AG20443 (cell line): ENCODE data around the gene PLCD3.
"Not testable (repeated sequence)": the region's sequence is repeated elsewhere in the genome, so short reads cannot be mapped to it uniquely, and the experiment has no call there.

ENCODE experiments used
- DNase-seq: peaks from one replicate; pipeline ENCODE4 v3.0.0; 2012; ENCODE audit warnings: low spot score, mixed read lengths

Gene PLCD3

DNA sequence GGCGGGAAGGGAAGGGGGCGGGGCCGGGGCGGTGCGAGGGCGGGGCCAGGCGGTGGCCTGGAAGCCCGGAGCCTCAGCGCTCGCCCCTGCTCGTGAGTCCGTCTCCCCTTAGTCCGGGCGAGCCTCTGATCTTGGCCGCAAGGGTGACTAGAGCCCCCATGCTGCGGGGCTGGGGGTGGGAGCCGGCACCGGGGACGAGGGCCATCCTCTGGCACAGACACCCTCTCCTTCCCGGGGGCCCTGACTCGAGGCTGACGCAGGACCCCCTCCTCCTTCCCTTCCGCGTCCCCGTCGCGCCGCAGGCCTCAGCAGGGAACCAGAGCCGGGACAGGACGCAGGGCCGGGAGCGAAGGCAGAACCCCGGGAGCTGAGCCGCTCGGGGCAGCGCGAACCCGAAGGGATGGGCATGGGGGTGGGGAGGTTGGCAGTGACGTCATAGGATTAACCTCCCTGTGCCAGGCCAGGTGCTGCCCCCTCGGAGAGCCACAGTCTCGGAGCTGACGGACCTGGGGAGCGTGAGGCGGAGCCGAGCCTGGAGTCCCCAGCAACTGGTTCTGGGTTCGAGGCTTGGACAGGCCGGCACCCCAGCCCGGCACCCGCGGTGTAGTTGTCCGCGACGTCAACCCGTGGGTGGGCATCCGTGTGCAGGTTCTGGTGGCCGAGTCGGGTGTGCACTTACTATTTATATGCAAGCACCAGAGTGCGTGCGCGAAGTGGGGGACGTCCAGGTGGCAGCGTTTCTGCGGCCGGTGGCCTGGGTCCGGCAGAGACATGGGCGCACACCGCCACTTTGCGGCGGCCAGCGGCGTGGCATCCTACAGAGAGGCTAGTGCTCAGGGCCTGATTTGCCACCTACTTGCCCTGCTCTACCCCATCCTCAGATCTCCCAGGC lies 503 bp upstream of the PLCD3 start:
- peak; percentile 92 for DNase-seq

DNA sequence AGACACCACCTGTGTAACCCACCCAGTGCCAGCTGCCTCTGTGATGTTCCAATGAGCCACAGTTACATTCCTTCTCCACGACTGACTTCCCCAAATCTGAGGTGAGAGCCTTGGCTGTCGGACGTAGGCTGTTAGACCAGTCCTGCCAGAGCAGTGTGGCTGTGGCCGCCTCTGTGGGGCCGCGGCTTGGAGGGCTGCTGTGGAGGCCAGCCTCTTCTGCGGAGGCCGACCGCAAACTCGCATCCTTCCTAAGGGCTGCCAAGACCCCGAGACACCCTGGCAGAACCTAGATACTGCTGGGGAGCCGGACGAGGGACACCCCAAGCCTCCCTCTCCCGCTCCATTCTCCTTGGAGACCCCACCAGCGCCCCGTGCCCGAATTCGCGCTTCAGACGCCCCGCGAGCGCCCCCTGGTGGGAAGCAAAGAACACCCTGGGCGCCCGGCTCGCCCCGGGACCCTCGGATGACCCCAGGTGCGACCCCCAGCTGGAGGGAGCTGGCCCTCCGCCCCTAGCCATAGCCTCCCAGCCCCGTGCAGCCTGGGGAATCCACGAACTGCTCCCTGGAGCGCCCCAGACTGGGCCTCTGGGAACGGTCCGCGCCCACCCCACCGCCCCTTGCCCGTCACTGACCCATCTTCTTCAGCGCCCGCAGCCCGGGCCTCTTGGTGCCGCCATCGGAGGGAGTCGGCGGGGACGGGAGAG lies 547 bp downstream of the PLCD3 start:
- no peak for DNase-seq

DNA sequence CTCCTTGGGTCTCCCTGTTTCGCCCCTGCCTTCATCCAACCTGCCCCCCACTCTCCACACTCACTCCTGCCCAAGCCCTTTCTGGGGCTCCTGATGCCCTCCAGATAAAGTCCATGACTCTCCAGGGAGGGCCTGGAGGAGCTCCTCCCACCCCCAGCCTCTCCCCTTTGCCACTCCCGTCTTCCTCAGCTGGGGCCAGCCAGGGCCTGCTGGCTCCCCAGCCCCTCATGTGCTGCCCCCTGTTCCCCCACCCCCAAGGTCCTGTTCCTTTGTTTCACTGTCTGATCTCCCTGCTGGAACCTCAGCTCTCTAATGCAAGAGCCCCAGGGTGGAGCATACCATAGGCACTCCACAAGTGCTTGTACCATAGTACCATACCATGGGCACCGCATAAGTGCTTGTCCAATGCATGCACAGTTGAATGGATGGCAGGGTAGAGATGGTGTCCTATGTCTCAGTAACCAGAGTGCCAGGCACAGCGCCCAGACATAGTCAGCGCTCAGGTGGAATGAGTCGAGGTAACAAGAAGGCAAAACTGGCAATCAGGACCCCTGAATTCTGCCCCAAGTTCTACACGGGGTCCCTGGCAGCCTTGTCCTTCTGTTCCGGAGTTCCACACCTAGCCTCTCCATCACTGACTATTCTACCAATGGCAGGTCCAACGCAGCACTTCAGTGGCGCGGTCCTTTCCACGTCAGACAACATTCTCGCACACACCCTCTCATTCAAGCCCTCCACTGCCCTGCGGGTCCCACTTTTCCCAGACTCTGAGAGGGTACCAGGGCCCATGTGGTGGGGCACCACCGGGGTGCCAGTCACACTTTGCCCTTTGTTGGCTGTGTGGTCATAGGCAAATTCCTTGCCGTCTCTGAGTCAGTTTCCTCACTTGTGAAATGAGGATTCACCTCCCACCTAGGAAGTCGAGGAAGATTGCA lies 1.4 kb downstream of the PLCD3 start:
- DNase-seq: no peak

DNA sequence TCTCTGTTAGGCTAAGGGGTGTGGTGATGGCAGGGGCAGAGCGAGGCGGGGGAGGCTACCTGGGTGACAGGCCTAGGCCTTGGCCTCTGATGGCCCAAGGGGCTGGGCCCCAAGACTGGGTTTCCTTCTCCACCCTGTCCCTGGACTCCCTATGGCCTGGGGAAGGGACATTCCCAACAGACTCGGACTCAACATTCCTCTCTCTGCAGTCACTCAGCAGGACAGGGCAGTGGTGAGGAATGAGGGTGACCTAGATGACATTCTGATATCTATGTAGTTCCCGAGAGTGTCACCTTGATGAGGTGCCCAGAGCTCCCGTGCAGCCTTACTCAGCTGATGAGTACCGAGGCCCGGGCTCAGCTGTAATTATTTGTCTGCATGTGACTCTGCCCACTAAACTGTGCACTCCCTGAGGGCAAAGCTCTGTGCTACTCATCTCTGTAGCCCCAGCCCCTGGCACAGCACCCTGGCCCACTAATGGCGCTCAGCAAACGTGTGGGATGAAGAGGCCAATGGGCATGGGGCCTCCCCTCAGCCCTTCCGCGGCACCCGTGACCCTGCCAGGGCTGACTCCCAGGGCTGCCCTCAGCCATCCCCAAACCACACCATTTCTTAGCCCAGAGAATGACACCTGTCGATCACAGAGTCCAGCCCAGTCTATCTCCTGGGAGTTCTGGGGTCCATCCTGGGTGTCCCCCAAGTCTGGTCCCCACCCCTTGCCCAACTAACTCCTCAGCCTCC lies 2.2 kb downstream of the PLCD3 start:
- DNase-seq: no peak

DNA sequence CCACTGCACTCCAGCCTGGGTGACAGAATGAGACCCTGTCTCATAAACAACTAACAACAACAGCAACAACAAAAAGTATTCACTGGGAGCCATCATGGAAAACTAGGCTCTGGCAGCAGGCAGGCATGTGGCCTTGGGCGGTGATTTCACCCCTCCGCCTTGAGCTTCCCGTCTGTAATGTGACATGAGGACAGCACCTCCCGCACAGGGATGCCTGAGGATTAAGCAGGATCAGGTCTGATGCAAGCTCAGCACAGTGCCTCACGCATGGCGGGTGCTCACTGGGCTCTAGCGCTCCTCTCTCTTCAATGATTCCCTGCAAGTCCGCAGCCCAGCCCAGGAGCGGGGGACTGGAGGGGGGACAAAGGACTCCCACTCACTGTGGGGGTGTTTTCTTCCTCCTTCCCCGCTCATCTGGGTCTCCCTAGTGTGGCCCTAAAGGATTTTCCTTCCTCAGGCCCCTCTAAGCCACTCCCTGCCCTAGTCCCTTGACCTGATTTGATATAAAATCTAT lies 2.8 kb downstream of the PLCD3 start:
- no peak for DNase-seq

DNA sequence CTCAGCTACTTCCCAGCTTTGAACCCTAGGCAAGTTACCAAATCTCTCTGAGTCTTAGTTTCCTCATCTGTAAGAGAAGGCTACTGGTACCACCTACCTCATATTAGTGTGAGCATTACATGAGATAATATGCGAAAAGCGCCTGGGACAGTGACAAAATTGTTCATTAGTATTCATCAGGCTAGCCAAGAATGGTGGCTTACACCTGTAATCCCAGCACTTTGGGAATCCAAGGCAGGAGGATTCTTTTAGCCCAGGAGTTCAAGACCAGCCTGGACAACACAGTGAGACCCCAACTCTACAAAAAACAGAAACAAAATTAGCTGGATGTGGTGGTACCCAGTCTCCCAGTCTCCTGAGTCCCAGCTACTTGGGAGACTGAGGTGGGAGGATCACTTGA lies 3.3 kb downstream of the PLCD3 start:
- DNase-seq: no peak

DNA sequence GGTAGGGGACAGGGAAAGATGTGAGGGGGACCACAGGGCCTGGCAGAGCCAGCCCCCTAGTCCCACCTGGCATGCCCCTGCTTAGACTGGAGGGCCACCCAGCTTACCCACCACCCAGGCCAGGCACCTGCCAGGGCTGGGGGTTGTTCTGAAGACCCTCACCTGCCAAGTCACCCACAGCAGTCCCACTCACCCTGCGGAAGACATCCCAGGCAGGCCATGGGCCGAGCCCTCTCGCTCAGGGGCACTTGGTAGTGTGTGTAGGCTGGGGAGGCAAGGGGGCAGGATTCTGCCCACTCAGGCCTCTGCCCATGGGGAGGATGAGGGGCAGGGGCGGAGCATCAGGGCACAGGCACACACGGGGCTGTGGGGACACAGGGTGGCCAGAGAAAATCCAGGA lies 4.0 kb downstream of the PLCD3 start:
- no peak for DNase-seq

DNA sequence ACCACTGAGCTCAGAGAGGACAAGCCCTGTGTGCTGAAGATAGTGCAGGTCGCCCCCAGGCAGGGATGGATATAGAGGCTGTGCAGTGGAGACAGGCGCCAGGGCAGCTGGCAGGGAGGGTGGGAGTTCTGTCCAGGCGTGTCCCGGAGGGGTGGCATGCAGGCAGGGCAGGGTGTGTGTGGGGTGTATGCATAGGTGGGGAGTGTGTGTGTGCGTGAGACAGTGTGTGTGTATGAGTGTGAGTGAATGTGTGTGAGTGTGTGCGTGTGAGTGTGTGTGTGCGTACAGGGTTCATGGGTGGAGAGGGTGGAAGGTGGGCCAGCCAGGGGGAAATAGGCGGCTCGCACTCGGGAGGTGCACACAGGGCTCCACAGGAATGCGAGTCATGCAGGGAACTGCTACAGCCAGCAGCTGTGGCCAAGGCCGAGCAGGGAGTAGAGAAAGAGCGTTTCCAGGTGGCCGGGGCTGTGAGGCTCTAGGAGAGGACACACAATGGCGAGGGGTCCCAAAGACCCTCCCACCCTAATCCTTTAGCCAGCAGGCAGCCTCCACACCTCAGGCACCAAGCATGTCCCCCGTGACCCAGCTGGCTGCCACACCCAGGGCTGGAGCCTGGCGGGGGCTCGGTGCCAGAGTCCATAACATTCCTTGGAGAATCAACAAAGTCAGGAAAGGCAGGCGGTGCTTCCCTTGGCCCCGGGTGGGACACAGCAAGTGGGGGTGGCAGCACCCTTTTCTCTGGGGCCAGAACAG lies 4.6 kb downstream of the PLCD3 start:
- no peak for DNase-seq

DNA sequence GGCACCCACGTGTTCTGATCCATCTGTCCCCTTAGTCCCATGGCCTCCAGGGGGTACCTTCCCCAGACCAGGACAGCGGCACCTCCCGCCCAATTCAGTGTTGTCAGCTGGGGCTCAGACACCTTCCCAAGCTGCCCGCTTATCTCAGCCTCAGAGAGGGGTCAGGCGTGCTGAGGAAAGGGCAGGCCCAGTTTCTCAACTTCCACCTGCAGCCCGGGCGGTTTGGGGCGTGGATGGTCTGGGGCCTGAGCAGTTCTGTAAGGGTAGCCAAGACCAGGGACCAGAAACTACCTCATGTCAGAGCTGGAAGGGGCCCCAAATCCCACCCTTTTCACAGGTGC lies 5.1 kb downstream of the PLCD3 start:
- DNase-seq: no peak

DNA sequence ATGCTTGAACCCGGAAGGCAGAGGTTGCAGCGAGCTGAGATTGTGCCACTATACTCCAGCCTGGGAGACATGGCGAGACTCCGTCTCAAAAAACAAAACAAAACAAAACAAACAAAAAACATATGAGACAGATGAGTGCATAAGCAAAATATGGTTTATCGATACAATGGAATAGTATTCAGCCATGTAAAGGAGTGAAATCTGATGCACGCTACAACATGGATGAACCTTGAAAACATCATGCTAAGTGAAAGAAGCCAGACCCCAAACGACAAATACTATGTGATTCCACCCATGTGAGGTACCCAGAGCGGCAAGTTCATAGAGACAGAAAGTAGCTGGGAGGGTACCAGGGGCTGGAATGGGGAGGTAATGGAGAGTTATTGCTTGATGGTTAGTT lies 6.8 kb downstream of the PLCD3 start:
- DNase-seq: no peak

DNA sequence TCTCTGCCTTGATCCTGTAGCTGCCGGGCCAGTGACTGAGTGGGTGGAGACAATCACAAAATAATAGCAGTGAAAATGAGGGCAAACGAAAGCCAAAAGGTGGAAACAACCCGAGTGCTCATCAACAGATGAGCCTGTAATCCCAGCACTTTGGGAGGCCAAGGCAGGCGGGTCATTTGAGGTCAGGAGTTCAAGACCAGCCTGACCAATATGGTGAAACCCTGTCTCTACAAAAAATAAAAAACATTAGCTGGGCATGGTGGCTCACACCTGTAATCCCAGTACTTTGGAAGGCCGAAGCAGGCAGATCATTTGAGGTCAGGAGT lies 7.6 kb downstream of the PLCD3 start:
- not testable (repeated sequence) for DNase-seq

DNA sequence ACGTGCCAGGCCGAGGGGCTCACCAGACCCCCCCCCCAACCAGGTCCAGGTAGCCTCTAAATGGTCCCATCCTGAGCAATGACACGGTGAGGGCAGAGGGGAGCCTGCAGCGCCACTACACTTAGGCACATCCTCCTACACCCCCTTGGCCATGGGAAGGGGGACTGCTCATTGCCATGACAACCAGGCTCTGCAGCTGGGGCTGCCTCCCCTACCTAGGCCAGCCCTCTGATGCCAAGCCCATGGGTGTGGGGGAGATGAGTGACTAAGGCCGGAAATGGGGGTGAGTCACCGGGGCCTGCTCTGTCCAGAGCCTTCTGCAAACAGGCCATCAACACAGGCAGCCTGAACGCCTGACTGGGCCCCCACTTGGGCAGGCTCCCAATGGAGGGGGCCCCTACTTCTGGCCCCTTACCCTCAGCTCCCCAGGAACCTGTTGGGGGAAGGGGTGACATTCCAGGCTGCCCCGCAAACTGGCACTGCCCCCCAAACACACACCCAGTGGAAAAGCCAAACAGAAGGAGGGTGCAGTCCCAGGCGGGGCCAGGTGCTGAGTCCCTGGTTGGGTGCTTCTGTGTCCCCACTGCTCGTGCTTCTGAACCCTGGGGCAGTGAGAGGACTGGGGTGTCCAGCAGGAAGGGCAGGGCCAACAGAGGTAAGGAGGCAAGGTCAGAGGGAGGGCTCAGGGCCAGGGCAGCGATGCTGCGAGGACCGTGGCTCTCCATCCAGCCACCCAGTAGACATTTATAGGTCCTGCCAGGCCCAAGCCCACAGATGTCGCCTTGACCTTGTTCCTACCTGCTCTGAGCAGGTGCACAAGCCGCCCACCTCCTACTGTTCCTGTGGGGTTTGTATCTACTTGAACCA lies 8.2 kb downstream of the PLCD3 start:
- peak; percentile 93 for DNase-seq

DNA sequence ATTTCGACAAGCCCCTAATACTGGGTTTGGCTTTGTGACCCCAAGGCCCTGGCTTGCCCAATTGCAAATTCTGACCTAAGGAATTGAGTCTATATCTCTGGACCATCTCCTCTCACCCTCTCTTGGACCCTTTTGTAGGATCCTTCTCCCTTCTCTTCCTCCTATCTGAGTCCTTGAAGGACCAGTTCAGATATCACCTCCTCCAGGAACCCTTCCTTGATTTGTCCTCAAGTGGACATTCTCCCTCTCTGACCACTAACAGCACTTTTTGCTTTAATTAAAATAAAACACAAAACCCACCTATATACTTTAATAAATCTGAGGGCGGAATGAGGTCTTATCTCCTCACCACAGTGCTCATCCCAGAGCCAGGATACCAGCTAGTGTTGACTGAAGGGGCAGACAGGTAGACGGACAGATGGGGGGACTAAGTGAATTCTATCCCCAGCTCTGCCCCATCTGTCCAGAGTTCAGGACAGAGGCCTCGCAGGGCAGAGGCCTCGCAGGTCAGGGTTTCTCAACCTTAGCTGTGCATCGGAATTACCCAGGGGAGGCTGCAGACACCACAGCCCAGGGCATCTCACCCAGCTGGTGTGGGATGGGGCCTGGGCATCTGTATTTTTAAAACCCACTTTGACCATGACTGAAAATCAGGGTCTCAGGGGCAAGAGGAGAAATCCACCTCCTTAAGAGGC lies 9.1 kb downstream of the PLCD3 start:
- no peak for DNase-seq

DNA sequence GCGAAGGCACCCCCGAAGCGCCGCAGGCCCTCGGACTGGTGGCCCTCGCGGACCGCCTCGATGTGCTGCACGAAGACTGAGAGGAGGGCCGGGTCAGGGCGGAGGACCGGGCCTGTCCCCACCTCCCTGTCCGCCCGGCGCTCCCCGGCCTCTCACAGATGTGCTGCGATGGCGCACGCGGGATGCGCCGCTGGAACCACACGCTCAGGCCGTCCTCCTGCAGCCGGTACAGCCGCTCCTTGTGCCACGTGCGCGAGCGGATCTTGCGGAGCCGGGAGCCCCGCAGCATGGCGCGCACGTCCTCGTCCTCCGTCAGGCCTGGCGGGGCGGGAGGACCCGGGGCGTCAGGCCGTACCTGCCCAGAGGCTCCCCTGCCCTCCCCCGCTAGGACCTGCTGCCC lies 11.3 kb downstream of the PLCD3 start:
- DNase-seq: no peak

DNA sequence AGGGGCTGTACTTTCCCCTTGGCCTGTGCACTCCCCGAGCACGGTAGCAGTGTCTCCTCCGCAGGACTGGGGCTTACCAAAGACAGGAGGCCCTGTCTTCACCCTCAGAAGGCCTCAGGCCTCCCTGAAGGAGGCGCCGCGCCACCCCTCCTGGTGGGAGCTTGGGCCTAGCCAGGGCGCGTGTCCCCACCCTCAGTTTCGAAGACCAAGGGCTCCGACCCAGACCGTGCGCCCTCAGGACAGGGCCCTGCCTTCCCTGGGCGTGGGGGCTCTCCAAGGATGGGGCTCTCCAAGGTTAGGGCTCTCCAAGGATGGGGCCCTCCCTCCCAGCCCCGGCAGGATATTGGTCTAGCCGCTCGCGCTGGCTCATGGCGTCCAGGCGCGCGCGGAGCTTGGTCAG lies 11.8 kb downstream of the PLCD3 start:
- no peak for DNase-seq

DNA sequence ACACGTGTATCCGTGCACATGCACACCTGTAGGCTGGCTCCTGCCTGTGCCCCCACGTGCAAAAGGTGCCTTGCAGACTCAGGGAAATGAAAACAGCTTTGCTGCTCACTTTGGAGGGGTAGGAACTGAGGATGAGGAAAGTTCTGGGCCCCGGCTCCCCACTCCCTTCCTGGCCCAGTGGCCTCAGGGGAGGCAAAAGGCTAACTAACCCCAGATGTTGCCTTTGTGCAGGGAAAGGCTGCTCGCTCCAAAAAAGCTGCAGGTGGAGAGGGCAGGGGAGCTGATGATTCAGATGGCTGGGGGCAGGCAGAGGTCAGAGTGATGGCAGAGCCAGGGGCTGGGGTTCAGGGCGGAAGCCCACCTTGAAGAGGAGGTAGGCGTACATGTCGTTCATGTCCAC lies 12.4 kb downstream of the PLCD3 start:
- DNase-seq: no peak

DNA sequence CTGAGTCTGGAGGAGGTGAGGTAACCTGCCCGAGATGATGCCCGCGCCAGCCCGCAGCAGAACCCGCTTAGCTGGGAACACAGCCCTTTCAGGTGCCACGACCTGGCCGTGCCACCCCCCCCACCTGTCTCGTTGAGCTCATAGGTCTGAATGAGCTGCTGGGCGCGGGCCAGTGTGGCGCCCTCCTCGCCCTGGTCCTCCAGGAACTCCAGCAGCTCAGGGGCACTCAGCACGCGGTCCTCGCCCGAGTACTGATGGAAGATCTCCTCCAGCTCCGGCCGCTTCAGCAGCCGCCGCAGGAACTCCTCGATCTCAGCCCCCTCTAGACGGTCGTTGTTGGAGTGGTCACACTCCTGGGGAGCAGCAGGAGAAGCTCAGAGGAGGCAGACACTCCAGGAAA lies 13.6 kb downstream of the PLCD3 start:
- DNase-seq: no peak

DNA sequence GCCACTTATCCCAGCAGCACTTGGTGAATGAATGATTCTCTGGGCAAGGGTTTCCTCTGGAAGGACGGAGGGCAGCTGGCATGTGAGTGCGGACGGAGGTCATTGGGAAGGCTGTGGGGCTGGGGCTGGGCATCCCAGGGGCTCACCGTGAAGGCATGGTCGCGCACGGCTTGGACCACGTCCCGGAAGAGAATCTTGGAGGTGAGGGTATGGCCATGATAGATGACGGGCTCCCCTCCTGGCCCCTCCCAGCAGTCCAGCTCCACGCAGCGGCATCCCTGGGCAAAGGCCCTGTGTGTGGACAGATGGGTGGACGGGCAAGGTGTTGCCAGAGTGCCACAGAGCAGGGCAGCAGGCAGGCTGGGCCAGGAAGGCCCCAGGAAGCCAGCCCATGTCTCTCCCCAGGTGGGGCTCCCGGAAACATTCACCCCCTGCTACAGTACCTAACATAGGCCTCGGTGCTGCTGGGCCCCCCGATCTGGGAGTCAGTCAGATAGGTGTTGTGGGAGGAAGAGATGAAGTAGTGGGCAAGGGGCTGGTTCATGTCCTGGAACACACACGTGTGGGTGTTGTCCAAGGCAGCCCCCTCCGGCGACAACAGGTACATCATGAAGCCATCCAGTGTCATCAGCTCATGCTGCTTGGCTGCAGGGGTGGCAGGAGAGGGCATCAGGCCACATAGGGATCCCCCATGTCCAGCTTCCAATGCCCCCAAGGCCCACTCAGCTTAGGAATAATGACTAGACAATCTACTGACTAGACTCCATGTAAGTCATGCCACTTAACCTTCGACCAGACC lies 14.3 kb downstream of the PLCD3 start:
- no peak for DNase-seq

DNA sequence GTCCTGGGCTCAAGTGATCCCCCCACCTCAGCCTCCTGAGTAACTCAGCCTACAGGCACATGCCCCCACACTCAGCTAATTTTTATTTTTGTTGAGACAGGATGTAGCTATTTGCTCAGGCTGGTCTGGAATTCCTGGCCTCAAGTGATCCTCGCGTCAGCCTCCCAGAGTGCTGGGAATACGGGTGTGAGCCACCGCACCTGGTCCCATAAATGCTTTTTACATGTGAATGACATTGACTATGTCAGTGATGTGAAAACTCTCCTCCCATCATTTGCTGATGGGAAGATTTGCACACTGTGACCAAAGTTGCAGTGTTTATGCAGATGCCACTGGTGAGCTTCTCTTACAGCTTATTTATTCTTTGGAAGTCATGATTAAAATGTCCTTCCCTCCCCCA lies 15.0 kb downstream of the PLCD3 start:
- no peak for DNase-seq
